ENCODE measurements around the gene ATP2C1. TPM values are rescaled to one million over a fixed set of nuclear protein-coding genes. Genes with fewer than 3 reads are reported as not detected.

ATP2C1 gene
- total RNA-seq, 4 donors from 2014 or later, result 20.9 to 60.8 (median 44.6) TPM

- TF ChIP-seq POLR2A (IDR thresholded peaks at IDR 0.05), result no peak
- TF ChIP-seq POLR2AphosphoS5 (IDR thresholded peaks at IDR 0.05), result no peak
- TF ChIP-seq, protein P1, sequence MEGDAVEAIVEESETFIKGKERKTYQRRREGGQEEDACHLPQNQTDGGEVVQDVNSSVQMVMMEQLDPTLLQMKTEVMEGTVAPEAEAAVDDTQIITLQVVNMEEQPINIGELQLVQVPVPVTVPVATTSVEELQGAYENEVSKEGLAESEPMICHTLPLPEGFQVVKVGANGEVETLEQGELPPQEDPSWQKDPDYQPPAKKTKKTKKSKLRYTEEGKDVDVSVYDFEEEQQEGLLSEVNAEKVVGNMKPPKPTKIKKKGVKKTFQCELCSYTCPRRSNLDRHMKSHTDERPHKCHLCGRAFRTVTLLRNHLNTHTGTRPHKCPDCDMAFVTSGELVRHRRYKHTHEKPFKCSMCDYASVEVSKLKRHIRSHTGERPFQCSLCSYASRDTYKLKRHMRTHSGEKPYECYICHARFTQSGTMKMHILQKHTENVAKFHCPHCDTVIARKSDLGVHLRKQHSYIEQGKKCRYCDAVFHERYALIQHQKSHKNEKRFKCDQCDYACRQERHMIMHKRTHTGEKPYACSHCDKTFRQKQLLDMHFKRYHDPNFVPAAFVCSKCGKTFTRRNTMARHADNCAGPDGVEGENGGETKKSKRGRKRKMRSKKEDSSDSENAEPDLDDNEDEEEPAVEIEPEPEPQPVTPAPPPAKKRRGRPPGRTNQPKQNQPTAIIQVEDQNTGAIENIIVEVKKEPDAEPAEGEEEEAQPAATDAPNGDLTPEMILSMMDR (IDR thresholded peaks at IDR 0.05), result no peak
- no peak for TF ChIP-seq EP300 (IDR thresholded peaks at IDR 0.05; ENCODE audit: low read depth)
- intact Hi-C loops (cut with DNase I; ENCODE audit: low total_unique reads), result no loop called here
- no peak overlapping the region for H3K4me3 ChIP-seq
- H3K27me3 ChIP-seq, result no peaks in the 10 kb centered on the region
- H3K4me1 ChIP-seq, result no peaks in the 10 kb centered on the region
- H3K9me3 ChIP-seq, result no peaks in the 10 kb centered on the region
- no peak overlapping the region for H3K27ac ChIP-seq
- in situ Hi-C loops (cut with MboI; ENCODE audit: low pct_ligation_motif_present in 1 of 4, low pct_unique_long_range_greater_than_20kb in 1 of 4, low sequenced_read_pairs in 3 of 4), result loop anchor here in 2 of 4 donors (25.0 kb wide), 2 partner anchors 340 to 465 kb away; partner anchors contain the start of genes MRPL3 (in 1 of the 2) and NUDT16 (in 1 of the 2)
- H3K36me3 ChIP-seq, result no peaks in the 10 kb centered on the region
- no peak for DNase-seq
- 85 to 100% methylated on average over 1 to 2 of the region's 2 CpGs for WGBS, 2 donors (ENCODE audit: low coverage in 1 of 2)
Measured at GRCh38 chr3:131047582-131047981, 153.7 kb downstream of the ATP2C1 start.

GRCh38 chr3:131048030-131048429 lies 154.1 kb downstream of the ATP2C1 start:
- WGBS, 2 donors (ENCODE audit: low coverage in 1 of 2), result 79 to 95% methylated on average over 3 to 6 of the region's 7 CpGs

DNA sequence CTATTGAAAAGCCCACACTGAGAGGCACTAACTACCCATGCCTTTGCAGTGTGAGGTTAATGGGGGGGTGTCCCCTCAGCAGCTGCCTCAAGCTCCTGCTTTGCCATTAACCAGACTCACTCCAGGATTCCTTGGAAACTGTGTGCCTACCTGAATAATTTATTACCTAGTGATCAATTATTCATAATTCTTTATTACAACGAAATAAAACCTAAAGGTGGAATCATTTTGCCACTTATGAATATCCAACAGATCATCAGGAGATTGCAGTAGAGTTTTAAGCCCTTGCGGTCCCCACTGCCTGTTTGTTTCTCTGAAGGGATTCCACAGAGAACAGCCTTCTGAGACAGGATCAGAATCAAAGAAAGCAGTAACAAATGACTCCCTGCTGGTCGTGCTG lies 156.1 kb downstream of the ATP2C1 start:
- DNase-seq, result no peak
- Histone ChIP-seq H3K36me3 (no peaks in the 10 kb centered on the region), H3K4me3 (no peak overlapping the region), H3K27ac (no peak overlapping the region), H3K27me3 (no peaks in the 10 kb centered on the region), H3K9me3 (no peaks in the 10 kb centered on the region), H3K4me1 (no peaks in the 10 kb centered on the region)
- in situ Hi-C loops (cut with MboI; ENCODE audit: low pct_ligation_motif_present in 1 of 4, low pct_unique_long_range_greater_than_20kb in 1 of 4, low sequenced_read_pairs in 3 of 4) (no loop called here), intact Hi-C loops (cut with DNase I; ENCODE audit: low total_unique reads) (no loop called here)
- 68 to 69% methylated on average over 3 of the region's 3 CpGs for WGBS, 2 donors (ENCODE audit: low coverage in 1 of 2)
- TF ChIP-seq POLR2AphosphoS5 (IDR thresholded peaks at IDR 0.05), result no peak
- TF ChIP-seq EP300 (IDR thresholded peaks at IDR 0.05; ENCODE audit: low read depth), result no peak
- no peak for TF ChIP-seq POLR2A (IDR thresholded peaks at IDR 0.05)

More at GRCh38 chr3:131048030-131048429, 154.1 kb downstream of the ATP2C1 start:
- TF ChIP-seq POLR2AphosphoS5 (IDR thresholded peaks at IDR 0.05), result no peak
- TF ChIP-seq, protein P1 (IDR thresholded peaks at IDR 0.05), result no peak
- no peak for TF ChIP-seq EP300 (IDR thresholded peaks at IDR 0.05; ENCODE audit: low read depth)
- TF ChIP-seq POLR2A (IDR thresholded peaks at IDR 0.05), result no peak
- in situ Hi-C loops (cut with MboI; ENCODE audit: low pct_ligation_motif_present in 1 of 4, low pct_unique_long_range_greater_than_20kb in 1 of 4, low sequenced_read_pairs in 3 of 4) (loop anchor here in 2 of 4 donors (25.0 kb wide), 2 partner anchors 339 to 464 kb away; partner anchors contain the start of genes MRPL3 (in 1 of the 2) and NUDT16 (in 1 of the 2)), intact Hi-C loops (cut with DNase I; ENCODE audit: low total_unique reads) (no loop called here)
- no peak overlapping the region for H3K27ac ChIP-seq
- H3K36me3 ChIP-seq, result no peaks in the 10 kb centered on the region
- H3K27me3 ChIP-seq, result no peaks in the 10 kb centered on the region
- H3K9me3 ChIP-seq, result no peaks in the 10 kb centered on the region
- DNase-seq, result no peak
- H3K4me1 ChIP-seq, result no peaks in the 10 kb centered on the region
- H3K4me3 ChIP-seq, result no peak overlapping the region

DNA sequence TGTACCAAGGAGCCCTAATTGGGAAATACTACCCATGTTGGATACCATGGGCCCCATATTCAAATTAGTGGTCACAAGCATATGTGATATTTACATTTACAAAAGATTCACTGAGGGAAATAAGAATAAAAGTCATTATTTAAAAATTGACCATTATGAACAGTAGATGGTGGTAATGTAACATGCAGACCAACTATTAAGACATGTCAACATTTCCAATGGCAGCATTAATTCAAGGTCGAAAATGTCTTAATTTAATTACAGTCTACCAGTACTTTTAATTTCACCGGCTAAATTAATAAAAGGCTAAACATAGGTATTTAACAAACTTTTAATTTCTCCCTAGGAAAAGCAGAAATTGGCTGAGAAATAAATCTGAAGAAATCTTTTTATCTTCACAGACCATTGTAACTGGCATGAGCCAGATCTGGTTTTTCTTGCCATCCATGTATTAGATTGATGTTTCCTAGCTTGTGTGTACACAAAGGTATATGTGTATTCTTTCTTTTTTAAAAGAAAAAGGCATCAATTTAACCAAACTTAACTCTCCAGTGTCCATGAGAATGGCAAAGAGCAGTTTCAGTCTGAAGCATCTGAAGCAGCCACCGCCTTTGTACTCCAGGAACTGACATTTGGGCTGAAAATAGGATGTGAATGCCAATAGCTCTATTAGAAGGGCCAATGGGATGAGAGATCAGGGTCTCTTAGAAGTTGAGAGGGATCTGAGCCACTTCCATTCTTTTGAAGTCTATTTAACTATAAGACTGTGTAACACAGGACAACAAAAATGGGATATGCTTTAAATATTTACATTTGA lies 159.4 kb downstream of the ATP2C1 start:
- no peaks in the 10 kb centered on the region for H3K36me3 ChIP-seq
- in situ Hi-C loops (cut with MboI; ENCODE audit: low pct_ligation_motif_present in 1 of 4, low pct_unique_long_range_greater_than_20kb in 1 of 4, low sequenced_read_pairs in 3 of 4), result no loop called here
- H3K27ac ChIP-seq, result no peak overlapping the region
- DNase-seq, result no peak
- no peaks in the 10 kb centered on the region for H3K4me1 ChIP-seq
- intact Hi-C loops (cut with DNase I; ENCODE audit: low total_unique reads), result no loop called here
- H3K4me3 ChIP-seq, result no peak overlapping the region
- TF ChIP-seq, protein P1 (IDR thresholded peaks at IDR 0.05), result no peak
- TF ChIP-seq POLR2A (IDR thresholded peaks at IDR 0.05), result no peak
- no peak for TF ChIP-seq EP300 (IDR thresholded peaks at IDR 0.05; ENCODE audit: low read depth)
- TF ChIP-seq POLR2AphosphoS5 (IDR thresholded peaks at IDR 0.05), result no peak
- 84 to 93% methylated on average over 3 of the region's 3 CpGs for WGBS, 2 donors (ENCODE audit: low coverage in 1 of 2)
- H3K27me3 ChIP-seq, result no peaks in the 10 kb centered on the region
- no peaks in the 10 kb centered on the region for H3K9me3 ChIP-seq

Small RNA genes lying within 50 kb of the gene (small RNA-seq; reads per million reads assigned to genes)
- 0 reads per million in 4 donors for gene RF00019

Other genes with a start within 250 kb of the ATP2C1 start
- gene PIK3R4, start 147.3 kb upstream of the ATP2C1 start, total RNA-seq, result 10 to 100 TPM in 3 of 4 donors, 1 to 10 TPM in 1; 8.2 to 33.0 (median 29.3) TPM
- 10 to 100 TPM in 2 of 4 donors, 1 to 10 TPM in 2; 3.0 to 16.4 (median 7.7) TPM for gene ASTE1, start 132.7 kb downstream of the ATP2C1 start, total RNA-seq
- 10 to 100 TPM in 1 of 4 donors, 1 to 10 TPM in 3; 4.6 to 12.3 (median 8.5) TPM for gene NEK11, start 132.8 kb downstream of the ATP2C1 start, total RNA-seq